Endothelial cell of umbilical vein (primary cell): Measurements from ENCODE around the gene LRP2. TPM values are rescaled to one million over a fixed set of nuclear protein-coding genes. Genes with fewer than 3 reads are reported as not detected.

Experiments used
- BruUV-seq: library from RNA; stranded (reverse); fragments of 400-500 nt; replicated peaks from 2 replicates; lab custom pipeline; 2021; lab: Mats Ljungman, UMichigan
- CTCF ChIA-PET: fragments of 300-600, 350-600 bp; sonication (Branson Sonifier 250); formaldehyde crosslinking; loops from one replicate; lab custom pipeline; 2021; ENCODE audit warnings: antibody characterized with exemption, inconsistent platforms; lab: Charles Lee
- POLR2A ChIA-PET: fragments of 300-600, 350-600 bp; sonication (Branson Sonifier 250); formaldehyde crosslinking; loops from one replicate; lab custom pipeline; 2021; ENCODE audit warnings: antibody characterized with exemption, inconsistent platforms; lab: Charles Lee
- DNase-seq: peaks from one replicate; pipeline ENCODE4 v3.0.0-alpha.2; 2011; ENCODE audit warnings: low read depth, low spot score
- FAIRE-seq: peaks from 2 replicates; lab custom pipeline; 2011; peaks lifted over from hg19 to GRCh38; lab: Jason Lieb, UNC
- H2AFZ ChIP-seq: 2 replicates; pipeline ENCODE4 v1.6.0; 2012; ENCODE audit warnings: low read depth, low read length, control low read depth, inconsistent platforms
- H3K27ac ChIP-seq: 2 replicates; pipeline ENCODE4 v1.5.1; 2011; ENCODE audit warnings: low read depth, mild to moderate bottlenecking, control low read depth, low read length, moderate library complexity; ENCODE audit not compliant: insufficient read depth
- H3K27me3 ChIP-seq, 2 experiments: 2 replicates each; pipeline versions ENCODE4 v1.6.0 to v1.6.1; 2011; ENCODE audit warnings: low read length in 2 of 2, mixed read lengths in 1 of 2; ENCODE audit not compliant: control insufficient read depth in 2 of 2, insufficient read depth in 2 of 2
- H3K36me3 ChIP-seq, 2 experiments: 2 replicates in 1 of 2; 3 replicates in 1 of 2; pipeline ENCODE4 v1.5.1; 2011; ENCODE audit warnings: low read length in 2 of 2, mild to moderate bottlenecking in 1 of 2, moderate library complexity in 1 of 2; ENCODE audit not compliant: control insufficient read depth in 2 of 2, insufficient read depth in 2 of 2; ENCODE audit errors: extremely low read depth in 1 of 2
- H3K4me1 ChIP-seq: 3 replicates; pipeline ENCODE4 v1.5.1; 2011; ENCODE audit warnings: mild to moderate bottlenecking, low read length; ENCODE audit not compliant: control insufficient read depth, insufficient read depth; ENCODE audit errors: extremely low read depth
- H3K4me2 ChIP-seq: 2 replicates; pipeline ENCODE4 v1.6.1; 2011; ENCODE audit warnings: low read length, control low read depth, mixed read lengths; ENCODE audit not compliant: insufficient read depth
- H3K4me3 ChIP-seq, 3 experiments: fragments of 200-600 bp in 1 of 3; sonication (generic), shearing (Covaris generic) in 1 of 3; replicated peaks in 1 of 3; 2 replicates each; pipeline ENCODE4 v1.5.1; 2011 to 2016; ENCODE audit warnings: control low read depth in 3 of 3, low read length in 3 of 3, mild to moderate bottlenecking in 2 of 3, inconsistent platforms in 1 of 3, low read depth in 1 of 3, moderate library complexity in 1 of 3; ENCODE audit not compliant: insufficient read depth in 1 of 3
- H3K79me2 ChIP-seq: 2 replicates; pipeline ENCODE4 v1.6.0; 2012; ENCODE audit warnings: low read length, inconsistent platforms; ENCODE audit not compliant: control insufficient read depth, insufficient read depth
- H3K9ac ChIP-seq: replicated peaks from 2 replicates; pipeline ENCODE3; 2011; ENCODE audit warnings: low read length, control low read depth; ENCODE audit not compliant: insufficient read depth; ENCODE audit errors: extremely low read depth
- H3K9me1 ChIP-seq: replicated peaks from 3 replicates; pipeline ENCODE4 v1.6.0; 2011; ENCODE audit warnings: mild to moderate bottlenecking, low read length; ENCODE audit not compliant: control insufficient read depth, insufficient read depth; ENCODE audit errors: extremely low read depth
- H3K9me3 ChIP-seq: replicated peaks from 2 replicates; pipeline ENCODE4 v1.5.1; 2012; ENCODE audit warnings: low read length, inconsistent platforms; ENCODE audit not compliant: control insufficient read depth, insufficient read depth
- H4K20me1 ChIP-seq: replicated peaks from 2 replicates; pipeline ENCODE3; 2011; ENCODE audit warnings: mild to moderate bottlenecking, low read length; ENCODE audit not compliant: control insufficient read depth, insufficient read depth; ENCODE audit errors: extremely low read depth
- CTCF ChIP-seq, 2 donors: IDR thresholded peaks; 1 replicate in 1 of 2; 2 replicates in 1 of 2; pipeline ENCODE4 v1.5.1; 2011; ENCODE audit warnings: low read length in 2 of 2, mild to moderate bottlenecking in 2 of 2, moderate library complexity in 2 of 2, control low read depth in 1 of 2, inconsistent platforms in 1 of 2, low read depth in 1 of 2; ENCODE audit not compliant: insufficient read depth in 1 of 2; ENCODE audit errors: extremely low read depth in 1 of 2
- EZH2 ChIP-seq: IDR thresholded peaks from 2 replicates; pipeline ENCODE4 v1.6.1; 2012; ENCODE audit warnings: borderline replicate concordance, low read depth, mild to moderate bottlenecking, moderate library complexity, low read length, inconsistent platforms; ENCODE audit not compliant: severe bottlenecking
- FOS ChIP-seq: IDR thresholded peaks from 2 replicates; pipeline ENCODE4 v1.6.1; 2011; ENCODE audit warnings: mild to moderate bottlenecking, low read length, moderate library complexity, borderline replicate concordance; ENCODE audit not compliant: insufficient read depth
- GATA2 ChIP-seq: IDR thresholded peaks from 2 replicates; pipeline ENCODE4 v1.7.0; 2011; ENCODE audit warnings: low read depth, mild to moderate bottlenecking, moderate library complexity, mixed read lengths, low read length; ENCODE audit not compliant: insufficient read length, insufficient read depth
- JUN ChIP-seq: IDR thresholded peaks from 2 replicates; pipeline ENCODE4 v1.6.1; 2011; ENCODE audit warnings: borderline replicate concordance, low read depth; ENCODE audit not compliant: insufficient read length, insufficient read depth
- MAX ChIP-seq: IDR thresholded peaks from 2 replicates; pipeline ENCODE4 v1.6.1; 2011; ENCODE audit not compliant: insufficient read depth, insufficient read length
- MYC ChIP-seq: IDR thresholded peaks from one replicate; pipeline ENCODE4 v1.6.1; 2011; ENCODE audit warnings: mild to moderate bottlenecking, low read depth, low read length
- dilution Hi-C: fragments of 300-500 bp; cut with MboI; formaldehyde crosslinking; loops from one replicate; pipeline ENCODE4 v1.15.0; 2019; ENCODE audit warnings: low sequenced_read_pairs; ENCODE audit not compliant: extremely low pct_ligation_motif_present
- intact Hi-C: fragments of 100-400 bp; cut with micrococcal nuclease; formaldehyde crosslinking; loops from one replicate; pipeline ENCODE4 v1.10.0; 2022
- polyA plus RNA-seq, 4 experiments: library from polyadenylated mRNA; depleted of rRNA in 3 of 4; stranded (reverse) in 3 of 4; unstranded in 1 of 4; fragments of >200 nt; gene quantifications; 2 replicates each; pipeline versions ENCODE4 v1.2.1 to v1.2.3, GENCODE V29; 2011 to 2012; ENCODE audit warnings: missing spikeins in 1 of 4
- total RNA-seq: library from RNA; stranded (reverse); gene quantifications from 2 replicates; pipeline ENCODE4 v1.2.3, GENCODE V29; 2021

LRP2 gene
- total and polyA plus RNA-seq, 2 donors (not counting 3 experiments of a cell fraction or from before 2014, with no cell fraction given) = not detected

- BruUV-seq = no TSS peak
- no peak overlapping the region for H3K4me2 ChIP-seq
- H3K27me3 ChIP-seq = peaks cover 7 to 19% of the 10 kb centered on the region in 2 experiments
- CTCF ChIA-PET = no interaction called here
- H3K9me1 ChIP-seq = no peaks in the 10 kb centered on the region
- dilution Hi-C loops = no loop called here
- H4K20me1 ChIP-seq = no peaks in the 10 kb centered on the region
- no peak overlapping the region for H3K27ac ChIP-seq
- no peaks in the 10 kb centered on the region for H3K36me3 ChIP-seq
- no peak overlapping the region for H2AFZ ChIP-seq
- no peak for TF ChIP-seq EZH2
- TF ChIP-seq MYC = no peak
- TF ChIP-seq GATA2 = no peak
- TF ChIP-seq CTCF (IDR thresholded peaks at IDR 0.05; ENCODE audit: extremely low read depth in 1 of 2, insufficient read depth in 1 of 2, low read depth in 1 of 2, low read length in 2 of 2) = no peak
- TF ChIP-seq JUN = no peak
- TF ChIP-seq MAX = no peak
- TF ChIP-seq FOS = no peak
- no peak overlapping the region for H3K9ac ChIP-seq
- no peak overlapping the region for H3K4me3 ChIP-seq
- no peaks in the 10 kb centered on the region for H3K79me2 ChIP-seq
- H3K4me1 ChIP-seq = no peaks in the 10 kb centered on the region
- intact Hi-C loops = loop anchor here (10.0 kb wide), 1 partner anchor 448 kb away; no protein-coding TSS in a partner anchor
- POLR2A ChIA-PET = no interaction called here
- DNase-seq (no peak), FAIRE-seq (no peak)
- H3K9me3 ChIP-seq = no peaks in the 10 kb centered on the region
Measured at GRCh38 chr2:169393068-169393590, 30.8 kb upstream of the LRP2 start.
